PC-9 (cell line): ENCODE results near the gene ITIH4.

Experiments
- EZH2 ChIP-seq: fragments of 200-600 bp; sonication (generic); IDR thresholded peaks from 2 replicates; pipeline ENCODE4 v1.8.0; 2017; ENCODE audit warnings: antibody characterized with exemption, low read depth
- TF ChIP-seq, protein P1 (sequence below): fragments of 200-600 bp; sonication (generic); conservative IDR thresholded peaks from 2 replicates; pipeline ENCODE4 v1.6.1; 2017; ENCODE audit warnings: mixed run types, antibody characterized with exemption, mild to moderate bottlenecking, moderate library complexity

DNA sequence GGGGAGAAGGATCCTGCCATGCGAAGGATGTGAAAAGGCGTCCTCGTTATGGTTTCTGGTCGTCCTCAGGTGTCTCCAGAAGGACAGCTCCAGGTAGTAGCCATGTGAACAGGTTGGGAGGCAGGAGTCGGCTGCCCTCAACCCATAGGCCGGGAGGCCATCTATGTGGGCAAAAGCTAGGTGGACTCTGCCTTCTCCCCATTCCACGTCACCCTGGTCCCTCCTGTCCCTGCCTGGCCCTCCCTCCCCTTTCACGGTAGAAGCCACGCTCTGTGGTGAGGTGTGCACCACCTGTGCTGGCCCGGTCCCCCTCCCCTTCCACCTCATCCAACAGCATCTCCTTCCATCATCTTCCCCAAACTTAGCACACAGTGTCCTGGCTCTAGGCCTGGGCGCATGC, 19.5 kb downstream of the ITIH4 start:
- TF ChIP-seq, protein P1, sequence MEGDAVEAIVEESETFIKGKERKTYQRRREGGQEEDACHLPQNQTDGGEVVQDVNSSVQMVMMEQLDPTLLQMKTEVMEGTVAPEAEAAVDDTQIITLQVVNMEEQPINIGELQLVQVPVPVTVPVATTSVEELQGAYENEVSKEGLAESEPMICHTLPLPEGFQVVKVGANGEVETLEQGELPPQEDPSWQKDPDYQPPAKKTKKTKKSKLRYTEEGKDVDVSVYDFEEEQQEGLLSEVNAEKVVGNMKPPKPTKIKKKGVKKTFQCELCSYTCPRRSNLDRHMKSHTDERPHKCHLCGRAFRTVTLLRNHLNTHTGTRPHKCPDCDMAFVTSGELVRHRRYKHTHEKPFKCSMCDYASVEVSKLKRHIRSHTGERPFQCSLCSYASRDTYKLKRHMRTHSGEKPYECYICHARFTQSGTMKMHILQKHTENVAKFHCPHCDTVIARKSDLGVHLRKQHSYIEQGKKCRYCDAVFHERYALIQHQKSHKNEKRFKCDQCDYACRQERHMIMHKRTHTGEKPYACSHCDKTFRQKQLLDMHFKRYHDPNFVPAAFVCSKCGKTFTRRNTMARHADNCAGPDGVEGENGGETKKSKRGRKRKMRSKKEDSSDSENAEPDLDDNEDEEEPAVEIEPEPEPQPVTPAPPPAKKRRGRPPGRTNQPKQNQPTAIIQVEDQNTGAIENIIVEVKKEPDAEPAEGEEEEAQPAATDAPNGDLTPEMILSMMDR = no peak
- TF ChIP-seq EZH2 = no peak
